IMR-90 (cell line): ENCODE results near the gene SERPIND1. TPM values are rescaled to one million over a fixed set of nuclear protein-coding genes. Genes with fewer than 3 reads are reported as not detected.

Experiments
- ATAC-seq: fragments of 200-7000 bp; cut with Tn5 transposase; 2 replicates; pipeline ENCODE4 v1.9.1; 2020; ENCODE audit warnings: low read depth, mild to moderate bottlenecking, moderate library complexity
- BruUV-seq: library from RNA; stranded (reverse); fragments of 400-500 nt; replicated peaks from 2 replicates; lab custom pipeline; 2021; lab: Mats Ljungman, UMichigan
- CTCF ChIA-PET: fragments of 300-600 bp; formaldehyde crosslinking; extraction: SDS; loops from one replicate; lab custom pipeline; 2021; ENCODE audit warnings: antibody characterized with exemption; lab: Yijun Ruan, JAX
- POLR2A ChIA-PET: fragments of 300-600 bp; sonication (Branson Sonifier 250); formaldehyde crosslinking; loops from one replicate; lab custom pipeline; 2022; ENCODE audit warnings: antibody characterized with exemption; ENCODE audit not compliant: unreplicated experiment; lab: Charles Lee
- DNase-seq: peaks from one replicate; pipeline ENCODE4 v3.0.0; 2013
- H2AFZ ChIP-seq: replicated peaks from 2 replicates; pipeline ENCODE3; 2013; ENCODE audit warnings: low read length, mild to moderate bottlenecking; ENCODE audit not compliant: poor library complexity
- H2AK5ac ChIP-seq: 2 replicates; pipeline ENCODE4 v1.6.1; 2013; ENCODE audit warnings: low read depth, low read length, inconsistent platforms
- H2AK9ac ChIP-seq: replicated peaks from 2 replicates; pipeline ENCODE3; 2013; ENCODE audit warnings: mild to moderate bottlenecking, low read depth, low read length, moderate library complexity; ENCODE audit not compliant: poor library complexity
- H2BK120ac ChIP-seq: 2 replicates; pipeline ENCODE4 v1.6.1; 2013; ENCODE audit warnings: low read depth, low read length, inconsistent platforms
- H2BK15ac ChIP-seq: 3 replicates; pipeline ENCODE4 v1.6.1; 2013; ENCODE audit warnings: low read depth, low read length, inconsistent platforms
- H2BK20ac ChIP-seq: 2 replicates; pipeline ENCODE4 v1.6.1; 2013; ENCODE audit warnings: low read depth, mild to moderate bottlenecking, inconsistent platforms, low read length, moderate library complexity
- H2BK5ac ChIP-seq: 2 replicates; pipeline ENCODE4 v1.6.1; 2013; ENCODE audit warnings: mild to moderate bottlenecking, low read depth, low read length, inconsistent platforms; ENCODE audit not compliant: poor library complexity, severe bottlenecking
- H3K14ac ChIP-seq: replicated peaks from 2 replicates; pipeline ENCODE4 v1.6.1; 2013; ENCODE audit warnings: low read depth, low read length, inconsistent platforms
- H3K18ac ChIP-seq: 2 replicates; pipeline ENCODE4 v1.6.1; 2013; ENCODE audit warnings: low read depth, low read length, control low read depth
- H3K23ac ChIP-seq: 2 replicates; pipeline ENCODE4 v1.6.1; 2013; ENCODE audit warnings: low read depth, low read length, inconsistent platforms
- H3K27ac ChIP-seq: 2 replicates; pipeline ENCODE4 v1.5.1; 2013; ENCODE audit warnings: mild to moderate bottlenecking, control low read depth, low read length; ENCODE audit not compliant: insufficient read depth
- H3K27me3 ChIP-seq: 2 replicates; pipeline ENCODE4 v1.6.1; 2013; ENCODE audit warnings: low read length; ENCODE audit not compliant: control insufficient read depth, insufficient read depth
- H3K36me3 ChIP-seq: 2 replicates; pipeline ENCODE4 v1.6.1; 2013; ENCODE audit warnings: low read length, mixed read lengths; ENCODE audit not compliant: control insufficient read depth, insufficient read depth
- H3K4ac ChIP-seq: 2 replicates; pipeline ENCODE4 v1.6.1; 2013; ENCODE audit warnings: low read depth, low read length, inconsistent platforms
- H3K4me1 ChIP-seq: 2 replicates; pipeline ENCODE4 v1.6.1; 2013; ENCODE audit warnings: low read length, mixed read lengths; ENCODE audit not compliant: control insufficient read depth, insufficient read depth
- H3K4me2 ChIP-seq: 2 replicates; pipeline ENCODE4 v1.6.1; 2013; ENCODE audit warnings: low read depth, mild to moderate bottlenecking, control low read depth, low read length, moderate library complexity
- H3K4me3 ChIP-seq: 2 replicates; pipeline ENCODE4 v1.5.1; 2013; ENCODE audit warnings: low read depth, mild to moderate bottlenecking, control low read depth, low read length, moderate library complexity; ENCODE audit not compliant: insufficient read depth
- H3K56ac ChIP-seq: 2 replicates; pipeline ENCODE4 v1.6.1; 2013; ENCODE audit warnings: low read length, inconsistent platforms; ENCODE audit not compliant: insufficient read depth; ENCODE audit errors: extremely low read depth
- H3K79me1 ChIP-seq, 2 experiments: 2 replicates each; pipeline ENCODE4 v1.6.1; 2013; ENCODE audit warnings: low read length in 2 of 2, inconsistent platforms in 1 of 2, low read depth in 1 of 2
- H3K9ac ChIP-seq: 2 replicates; pipeline ENCODE4 v1.6.1; 2013; ENCODE audit warnings: low read depth, low read length, control low read depth
- H3K9me1 ChIP-seq: 2 replicates; pipeline ENCODE4 v1.6.1; 2013; ENCODE audit warnings: low read length, inconsistent platforms; ENCODE audit not compliant: insufficient read depth
- H3K9me3 ChIP-seq: 2 replicates; pipeline ENCODE4 v1.6.1; 2013; ENCODE audit warnings: low read length; ENCODE audit not compliant: control insufficient read depth, insufficient read depth
- H4K20me1 ChIP-seq: 2 replicates; pipeline ENCODE4 v1.6.1; 2013; ENCODE audit warnings: low read length, inconsistent platforms; ENCODE audit not compliant: insufficient read depth
- H4K5ac ChIP-seq: 2 replicates; pipeline ENCODE4 v1.6.1; 2013; ENCODE audit warnings: mild to moderate bottlenecking, low read depth, low read length, control low read depth
- H4K8ac ChIP-seq, 2 experiments: 2 replicates each; pipeline ENCODE4 v1.6.1; 2013; ENCODE audit warnings: low read depth in 2 of 2, low read length in 2 of 2, control low read depth in 1 of 2, inconsistent platforms in 1 of 2
- H4K91ac ChIP-seq: 2 replicates; pipeline ENCODE4 v1.6.1; 2013; ENCODE audit warnings: low read depth, low read length, inconsistent platforms; ENCODE audit not compliant: insufficient read depth
- BHLHE40 ChIP-seq: fragments of 150-350 bp; IDR thresholded peaks from 2 replicates; pipeline ENCODE4 v1.6.1; 2016; ENCODE audit warnings: mild to moderate bottlenecking, low read depth, low read length
- CEBPB ChIP-seq: IDR thresholded peaks from 2 replicates; pipeline ENCODE4 v1.6.1; 2012; ENCODE audit warnings: low read depth, low read length, improper control_type of control experiment
- CHD1 ChIP-seq: IDR thresholded peaks from 2 replicates; pipeline ENCODE4 v1.6.1; 2012; ENCODE audit warnings: low read depth, low read length, improper control_type of control experiment
- CTCF ChIP-seq: conservative IDR thresholded peaks from 2 replicates; pipeline ENCODE4 v1.5.1; 2012; ENCODE audit warnings: mild to moderate bottlenecking, low read depth, low read length, improper control_type of control experiment
- ELK1 ChIP-seq: fragments of 150-350 bp; IDR thresholded peaks from 2 replicates; pipeline ENCODE4 v1.6.1; 2016; ENCODE audit warnings: low read depth, mild to moderate bottlenecking, low read length, moderate library complexity, borderline replicate concordance
- FOS ChIP-seq: fragments of 150-350 bp; IDR thresholded peaks from 2 replicates; pipeline ENCODE4 v1.6.1; 2016; ENCODE audit warnings: low read depth, low read length
- MAFK ChIP-seq: IDR thresholded peaks from 2 replicates; pipeline ENCODE4 v1.6.1; 2012; ENCODE audit warnings: low read depth, low read length, improper control_type of control experiment
- MXI1 ChIP-seq: IDR thresholded peaks from 2 replicates; pipeline ENCODE4 v1.6.1; 2012; ENCODE audit warnings: low read depth, mild to moderate bottlenecking, low read length, moderate library complexity, borderline replicate concordance
- NFE2L2 ChIP-seq: fragments of 150-350 bp; IDR thresholded peaks from 2 replicates; pipeline ENCODE4 v1.6.1; 2016; ENCODE audit warnings: low read depth, mild to moderate bottlenecking, low read length
- POLR2A ChIP-seq: IDR thresholded peaks from 2 replicates; pipeline ENCODE4 v1.6.1; 2012; ENCODE audit warnings: mild to moderate bottlenecking, low read depth, low read length
- RAD21 ChIP-seq: IDR thresholded peaks from 2 replicates; pipeline ENCODE4 v1.6.1; 2012; ENCODE audit warnings: low read length, improper control_type of control experiment
- RCOR1 ChIP-seq: IDR thresholded peaks from 2 replicates; pipeline ENCODE4 v1.6.1; 2012; ENCODE audit warnings: mild to moderate bottlenecking, low read length, improper control_type of control experiment; ENCODE audit not compliant: insufficient replicate concordance
- RFX5 ChIP-seq: IDR thresholded peaks from 2 replicates; pipeline ENCODE4 v1.8.0; 2012; ENCODE audit warnings: low read depth, mild to moderate bottlenecking, low read length, moderate library complexity
- SMC3 ChIP-seq: fragments of 150-350 bp; IDR thresholded peaks from 2 replicates; pipeline ENCODE4 v1.6.1; 2016; ENCODE audit warnings: low read depth, mild to moderate bottlenecking, antibody characterized with exemption, low read length, moderate library complexity
- USF2 ChIP-seq: fragments of 150-350 bp; IDR thresholded peaks from 2 replicates; pipeline ENCODE4 v1.6.1; 2017; ENCODE audit warnings: mild to moderate bottlenecking, antibody characterized with exemption, low read length, low read depth
- WGBS, 2 experiments: methylation state at CpG; one replicate each; pipeline versions ENCODE4 v1.1.5 to v1.1.7; 2013; ENCODE audit warnings: missing lambda C conversion rate in 2 of 2; ENCODE audit not compliant: insufficient read length in 1 of 2; ENCODE audit errors: extremely low coverage in 2 of 2; 5-methylcytosine and 5-hydroxymethylcytosine counted together
- dilution Hi-C: fragments of 300-500 bp; cut with HindIII; formaldehyde crosslinking; loops from one replicate; pipeline ENCODE4 v1.14.3; 2018; ENCODE audit warnings: low sequenced_read_pairs; ENCODE audit not compliant: unreplicated experiment
- in situ Hi-C: fragments of 300-500 bp; cut with MboI; formaldehyde crosslinking; loops from 3 replicates; pipeline ENCODE4 v1.14.3; 2019; ENCODE audit warnings: low sequenced_read_pairs, inconsistent platforms, mixed read lengths
- intact Hi-C: fragments of 100-400 bp; cut with micrococcal nuclease; formaldehyde crosslinking; loops from 2 replicates; pipeline ENCODE4 v1.10.0; 2022
- polyA plus RNA-seq, 3 experiments: library from polyadenylated mRNA; depleted of rRNA; stranded (reverse); fragments of >200 nt; gene quantifications; 2 replicates each; pipeline ENCODE4 v1.2.3, GENCODE V29; 2012; ENCODE audit warnings: low replicate concordance in 1 of 3
- total RNA-seq: library from RNA; depleted of rRNA; stranded (reverse); fragments of >200 nt; gene quantifications from 2 replicates; pipeline ENCODE4 v1.2.3, GENCODE V29; 2012

The SERPIND1 gene
- total and polyA plus RNA-seq, 2 of the 4 experiments (the other 2 are of a cell fraction) = 0.12 TPM; not detected in 1

- H2BK15ac ChIP-seq = no peak overlapping the region
- in situ Hi-C loops = no loop called here
- POLR2A ChIA-PET = no interaction called here
- H2BK120ac ChIP-seq = no peak overlapping the region
- no peak overlapping the region for H2AK9ac ChIP-seq
- H3K79me1 ChIP-seq = peaks cover 5 to 19% of the 10 kb centered on the region in 2 experiments; a peak in 3 of 4 replicates
- no peak overlapping the region for H2AFZ ChIP-seq
- no peak overlapping the region for H2BK20ac ChIP-seq
- no peak overlapping the region for H2AK5ac ChIP-seq
- no peak overlapping the region for H3K4me3 ChIP-seq
- no peaks in the 10 kb centered on the region for H4K20me1 ChIP-seq
- ATAC-seq (no peak), DNase-seq (no peak)
- H3K18ac ChIP-seq = no peak overlapping the region
- peaks cover 11% of the 10 kb centered on the region for H3K9me1 ChIP-seq
- H3K9me3 ChIP-seq = no peaks in the 10 kb centered on the region
- no peak overlapping the region for H3K56ac ChIP-seq
- CTCF ChIA-PET = no interaction called here
- intact Hi-C loops = no loop called here
- H3K36me3 ChIP-seq = peaks cover 27% of the 10 kb centered on the region
- no peak overlapping the region for H3K23ac ChIP-seq
- H3K9ac ChIP-seq = no peak overlapping the region
- H3K27ac ChIP-seq = no peak overlapping the region
- H3K27me3 ChIP-seq = no peaks in the 10 kb centered on the region
- H4K5ac ChIP-seq = no peak overlapping the region
- no peak for TF ChIP-seq SMC3
- no peak for TF ChIP-seq POLR2A
- no peak for TF ChIP-seq RFX5
- no peak for TF ChIP-seq MAFK
- no peak for TF ChIP-seq RAD21
- no peak for TF ChIP-seq RCOR1
- no peak for TF ChIP-seq ELK1
- TF ChIP-seq CEBPB = no peak
- TF ChIP-seq CTCF = no peak
- no peak for TF ChIP-seq MXI1
- no peak for TF ChIP-seq CHD1
- no peak for TF ChIP-seq FOS
- no peak for TF ChIP-seq USF2
- no peak for TF ChIP-seq NFE2L2
- no peak for TF ChIP-seq BHLHE40
- no peak overlapping the region for H3K4ac ChIP-seq
- H3K4me1 ChIP-seq = peaks cover 5% of the 10 kb centered on the region
- H4K8ac ChIP-seq = no peak overlapping the region
- no peak overlapping the region for H3K4me2 ChIP-seq
- WGBS, 2 experiments = no CpG with 5 or more reads among the region's 1 CpG
- no peak overlapping the region for H3K14ac ChIP-seq
- H2BK5ac ChIP-seq = no peak overlapping the region
- no TSS peak for BruUV-seq
- H4K91ac ChIP-seq = no peak overlapping the region
- dilution Hi-C loops = no loop called here
Observed at GRCh38 chr22:20811171-20811570, 37.3 kb downstream of the SERPIND1 start.
